ENCODE measurements around the gene ITGA2B.
A peak's percentile ranks its signal among the peaks of the same experiment; 100 is the strongest.
"Not testable (repeated sequence)": the region's sequence is repeated elsewhere in the genome, so short reads cannot be mapped to it uniquely, and the experiment has no call there.

ITGA2B gene

DNA sequence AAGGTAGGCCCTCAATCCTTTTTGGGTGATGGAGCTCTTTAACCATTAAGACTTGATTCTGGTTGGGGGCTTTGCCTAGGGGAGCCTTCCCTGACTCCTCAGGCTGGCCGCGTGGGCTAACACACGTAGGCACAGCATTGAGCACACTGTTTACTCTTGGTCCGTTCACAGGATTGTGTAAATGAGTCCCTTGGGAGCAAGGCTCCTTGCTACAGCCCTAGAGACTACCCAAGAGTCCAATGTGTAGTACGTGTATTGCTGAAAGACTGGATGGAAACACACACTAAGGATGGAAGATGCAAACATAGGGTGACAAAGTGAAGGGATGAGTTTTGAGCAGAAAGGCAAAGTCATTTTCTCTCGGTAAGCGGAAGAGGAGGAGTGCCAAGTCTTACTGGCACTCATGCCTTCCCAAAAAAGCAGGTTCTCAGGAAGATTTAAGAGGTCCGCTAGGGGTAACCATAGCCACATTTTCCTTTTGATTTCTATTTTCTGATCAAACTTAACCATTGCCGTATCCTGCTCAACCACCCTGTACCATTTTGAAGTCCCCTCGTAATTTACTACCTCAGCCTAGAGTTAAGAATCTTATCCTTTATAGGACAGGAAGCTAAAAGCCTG lies 911 bp upstream of the ITGA2B start:
- no peak for DNase-seq (ENCODE audit: low read depth in 2 of 2)

DNA sequence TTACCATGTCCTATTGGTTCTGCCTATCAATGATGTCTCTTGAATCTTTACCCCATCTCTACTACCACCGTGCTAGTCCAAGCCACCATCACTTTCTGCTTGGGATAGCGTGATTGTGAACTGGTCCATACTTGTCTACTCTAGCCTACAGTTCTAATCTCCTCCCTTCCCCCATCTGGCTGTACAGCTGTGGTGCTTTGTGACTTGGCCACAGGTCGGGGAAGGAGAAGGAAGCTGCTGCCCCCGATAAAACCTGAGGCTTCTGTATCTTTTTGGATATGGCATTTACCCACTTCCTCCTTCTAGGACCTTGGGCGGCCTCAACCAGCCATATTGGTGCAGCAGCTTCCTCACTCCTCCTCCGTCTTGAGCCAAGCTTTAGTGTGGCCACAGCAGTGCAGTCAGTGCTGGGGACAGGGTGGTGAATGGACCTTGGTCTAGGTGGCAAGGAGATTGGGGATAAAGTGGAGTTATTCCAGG lies 314 bp upstream of the ITGA2B start:
- no peak for DNase-seq (ENCODE audit: low read depth in 2 of 2)

DNA sequence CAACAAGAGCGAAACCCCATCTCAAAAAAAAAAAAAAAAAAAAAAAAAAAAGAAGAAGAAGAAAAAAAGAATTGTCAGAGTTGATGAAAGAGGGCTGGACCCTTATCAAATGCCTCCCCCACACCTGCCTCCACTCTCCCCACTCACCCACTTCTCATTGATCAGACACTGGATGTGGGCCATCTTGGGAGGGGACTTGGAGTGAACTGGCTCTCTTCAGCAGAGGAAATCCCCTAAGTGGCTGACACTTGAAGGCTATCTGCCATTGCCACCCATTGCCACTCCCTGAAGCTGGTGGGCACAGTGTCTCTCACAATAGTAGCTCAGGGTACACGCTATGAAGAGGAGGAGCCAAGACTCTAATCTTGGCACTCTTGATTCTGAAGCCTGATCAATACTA lies 1.6 kb downstream of the ITGA2B start:
- DNase-seq (ENCODE audit: low read depth in 2 of 2): no peak

DNA sequence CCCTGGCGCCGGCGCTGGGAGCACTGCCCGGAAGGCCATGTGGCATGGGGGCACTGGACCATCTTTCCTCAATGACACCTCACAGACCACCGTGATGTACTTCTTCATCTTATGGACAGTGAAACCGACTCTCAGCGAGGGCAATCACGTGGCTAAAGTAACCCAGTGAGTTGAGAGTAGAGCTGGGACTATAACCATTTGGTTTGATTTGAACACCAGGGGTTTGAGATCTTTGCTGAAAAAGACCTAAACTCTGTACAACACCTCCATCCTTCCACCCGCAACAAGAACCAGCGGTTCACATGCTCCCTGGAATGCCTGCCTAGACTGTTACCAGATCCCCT lies 3.3 kb downstream of the ITGA2B start:
- DNase-seq (ENCODE audit: low read depth in 2 of 2): no peak

DNA sequence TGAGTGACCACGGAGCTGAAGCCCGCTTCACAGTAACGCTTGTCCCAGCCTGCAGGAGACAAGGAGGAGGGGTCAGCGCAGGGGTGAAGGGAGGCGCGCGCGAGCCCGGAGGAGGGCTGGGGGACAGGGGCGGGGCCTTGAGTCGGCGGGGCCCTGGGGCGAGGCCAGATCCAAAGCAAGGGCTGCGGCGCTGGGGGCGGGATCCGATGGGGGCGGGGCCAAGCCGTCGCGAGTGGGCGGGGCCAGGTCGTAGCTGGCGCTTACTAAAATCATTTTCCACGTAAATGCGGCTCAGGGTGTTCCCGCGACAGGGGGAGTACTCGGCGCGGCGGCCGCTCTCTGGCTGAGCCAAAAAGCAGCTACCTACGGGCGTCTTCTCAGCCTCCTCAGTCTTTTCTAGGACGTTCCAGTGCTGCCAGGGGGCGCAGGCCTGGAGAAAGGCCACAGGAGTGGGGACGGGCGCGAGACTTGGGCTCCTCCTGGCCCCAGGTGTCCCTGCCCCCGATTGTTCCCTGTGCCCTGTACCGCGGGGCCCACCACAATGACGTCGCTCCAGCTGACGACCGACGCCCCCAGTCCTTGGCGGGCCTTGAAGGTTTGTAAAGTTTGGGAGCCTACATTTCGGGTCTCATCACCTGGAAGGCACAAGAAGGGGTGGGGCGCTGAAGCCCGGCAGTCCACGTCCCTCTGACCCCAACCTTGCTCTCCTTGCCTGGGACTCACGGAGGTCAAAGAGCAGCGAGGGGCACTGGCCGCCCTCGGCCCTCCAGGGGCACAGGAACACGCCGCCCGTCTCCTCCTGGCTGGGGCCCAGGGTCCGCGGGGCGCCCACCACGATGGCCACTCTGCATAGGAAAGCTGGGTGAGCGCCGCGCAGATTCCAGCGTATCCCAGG lies 3.9 kb downstream of the ITGA2B start:
- peak; percentile 62 to 72 for DNase-seq (ENCODE audit: low read depth in 2 of 2)

DNA sequence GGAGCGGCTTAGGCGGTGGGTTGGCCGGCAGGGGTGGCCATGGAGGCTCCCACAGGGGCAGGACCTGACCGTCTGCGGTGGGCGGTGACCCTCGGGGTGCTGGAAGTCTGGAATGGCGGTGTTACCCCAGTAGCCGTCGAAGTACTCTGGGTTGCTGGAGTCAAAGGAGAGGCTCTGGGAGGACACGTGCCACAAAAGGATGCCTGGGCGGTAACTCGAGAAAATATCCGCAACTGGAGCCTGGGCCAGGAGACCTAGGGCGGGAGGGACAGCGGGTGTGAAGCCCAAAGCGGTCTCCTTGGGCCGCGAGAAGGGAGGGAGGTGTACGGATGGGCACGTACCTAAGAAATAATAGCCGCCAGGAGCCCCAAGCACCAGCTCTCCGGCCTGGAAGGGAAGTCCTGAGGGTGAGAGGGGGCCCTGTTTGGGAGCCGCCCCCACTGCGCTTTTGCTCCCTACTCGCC lies 4.6 kb downstream of the ITGA2B start:
- DNase-seq (ENCODE audit: low read depth in 2 of 2): no peak

DNA sequence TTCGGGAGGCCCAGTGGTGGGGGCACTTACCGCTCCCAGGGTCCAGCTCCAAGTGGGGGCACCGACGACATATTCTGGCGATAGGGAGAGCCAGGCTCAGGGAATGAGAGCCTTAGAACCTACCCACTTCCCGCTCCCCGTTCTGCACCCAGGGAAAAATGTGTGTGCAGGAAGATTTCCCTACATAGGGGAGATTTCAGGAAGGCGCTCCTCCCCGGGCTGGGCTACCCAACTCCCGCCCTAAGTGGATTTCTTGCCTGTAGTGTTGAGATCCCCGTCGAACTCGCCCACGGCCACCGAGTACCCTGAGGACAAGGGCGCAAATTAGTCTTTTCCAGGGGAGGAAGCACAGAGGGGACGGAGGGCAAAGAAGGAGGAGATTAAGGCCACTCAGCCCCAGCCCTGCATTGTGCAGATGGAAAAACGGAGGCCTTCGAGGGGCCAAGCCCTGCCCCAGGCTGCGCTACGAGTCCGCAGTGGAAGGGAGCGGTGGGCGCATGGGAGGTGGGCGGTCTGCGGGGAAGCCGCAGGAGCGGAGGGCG lies 5.1 kb downstream of the ITGA2B start:
- no peak for DNase-seq (ENCODE audit: low read depth in 2 of 2)

DNA sequence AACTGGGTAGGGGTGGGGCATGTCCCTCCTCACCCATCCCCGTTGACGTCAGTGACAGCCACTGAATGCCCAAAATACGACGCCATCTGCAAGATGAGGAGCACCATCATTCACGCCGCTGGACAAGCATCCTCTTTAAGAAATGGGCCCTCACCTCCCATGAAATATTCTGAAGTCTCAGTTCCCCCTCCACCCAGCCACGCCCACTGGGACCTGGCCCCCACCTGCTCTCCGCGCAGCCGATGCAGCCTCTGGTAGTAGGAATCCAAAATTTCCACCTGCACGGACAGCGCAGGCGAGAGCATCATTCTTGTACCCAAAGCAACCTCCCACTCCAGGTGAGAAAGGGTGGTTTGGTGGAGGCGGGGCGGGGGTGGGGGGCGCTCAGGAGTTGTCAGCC lies 5.6 kb downstream of the ITGA2B start:
- DNase-seq (ENCODE audit: low read depth in 2 of 2): no peak

DNA sequence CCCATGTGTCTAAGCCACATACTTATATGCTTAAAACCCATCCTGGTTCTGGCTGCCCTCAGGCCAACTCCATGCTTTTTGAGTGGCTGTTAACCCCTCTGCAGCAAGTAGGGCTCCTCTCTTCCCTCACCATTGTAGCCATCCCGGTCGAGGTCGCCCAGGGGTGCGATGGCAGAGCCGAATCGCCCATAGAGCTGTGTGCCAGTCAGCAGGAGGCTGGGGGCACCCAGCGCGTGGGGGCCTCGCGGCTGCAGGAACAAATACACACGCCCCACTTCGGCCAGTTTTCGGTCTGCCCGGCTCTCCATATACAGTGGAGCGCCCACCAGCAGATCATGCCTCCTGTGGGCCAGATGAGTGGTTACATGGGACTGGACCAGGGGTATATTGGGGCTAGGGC lies 6.1 kb downstream of the ITGA2B start:
- no peak for DNase-seq (ENCODE audit: low read depth in 2 of 2)

DNA sequence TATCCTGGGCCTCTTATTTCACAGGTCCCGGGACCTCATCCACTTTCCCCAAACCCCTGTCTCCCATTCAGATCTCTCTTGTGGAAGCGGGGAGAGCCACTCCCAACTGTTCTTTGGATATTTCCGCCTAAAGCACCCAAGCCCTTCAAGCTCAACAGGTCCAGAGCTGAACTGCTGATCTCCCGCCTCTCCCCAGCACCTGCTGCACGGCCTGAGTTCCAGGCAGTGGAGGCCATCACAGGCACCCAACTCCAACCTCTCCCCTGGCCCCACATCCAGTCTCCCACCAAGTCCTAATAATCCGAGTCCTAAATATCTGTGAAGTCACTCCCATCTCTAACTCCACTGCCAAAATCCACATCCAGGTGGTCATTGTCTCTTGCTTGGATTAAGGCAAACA lies 6.5 kb downstream of the ITGA2B start:
- no peak for DNase-seq (ENCODE audit: low read depth in 2 of 2)

DNA sequence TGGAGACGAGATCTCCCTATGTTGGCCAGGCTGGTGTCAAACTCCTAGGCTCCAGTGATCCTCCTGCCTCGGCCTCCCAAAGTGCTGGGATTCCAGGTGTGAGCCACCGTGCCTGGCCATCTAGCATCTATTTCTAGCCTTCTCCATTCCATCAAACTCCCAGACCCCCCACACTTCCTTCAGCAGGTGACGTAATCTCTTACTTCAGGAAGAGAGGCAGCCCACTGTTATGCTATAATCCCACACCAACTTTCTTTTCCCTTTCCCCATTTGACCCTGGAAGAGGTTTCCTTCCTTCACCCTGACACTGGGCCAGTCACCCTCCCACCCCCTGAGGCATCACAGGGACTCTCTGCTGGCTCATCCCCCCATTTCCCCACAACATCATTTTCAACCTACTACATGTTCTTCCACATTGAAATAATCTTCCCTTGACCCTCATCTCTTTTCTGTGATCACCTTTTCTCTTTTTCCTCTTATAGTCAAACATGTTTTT lies 7.6 kb downstream of the ITGA2B start:
- no peak for DNase-seq (ENCODE audit: low read depth in 2 of 2)

DNA sequence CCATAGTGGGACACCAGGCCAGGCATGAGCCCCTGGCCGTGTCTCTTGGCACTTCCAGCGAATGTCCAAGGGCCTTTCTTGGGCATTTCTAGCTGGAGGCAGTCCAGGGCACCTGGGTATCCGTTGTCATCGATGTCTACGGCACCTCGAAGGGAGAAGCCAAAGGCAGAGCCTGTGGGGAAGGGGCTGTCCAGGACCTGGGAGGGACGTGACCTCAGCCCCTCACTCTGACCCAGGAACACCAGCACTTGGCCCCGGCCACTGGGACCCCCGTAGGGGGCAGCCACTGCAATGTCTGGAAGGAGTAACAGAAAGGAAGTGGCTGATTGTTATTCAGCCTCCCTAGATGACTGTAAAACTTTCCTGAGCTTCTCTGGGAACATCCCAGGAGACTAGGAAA lies 8.7 kb downstream of the ITGA2B start:
- no peak for DNase-seq (ENCODE audit: low read depth in 2 of 2)

DNA sequence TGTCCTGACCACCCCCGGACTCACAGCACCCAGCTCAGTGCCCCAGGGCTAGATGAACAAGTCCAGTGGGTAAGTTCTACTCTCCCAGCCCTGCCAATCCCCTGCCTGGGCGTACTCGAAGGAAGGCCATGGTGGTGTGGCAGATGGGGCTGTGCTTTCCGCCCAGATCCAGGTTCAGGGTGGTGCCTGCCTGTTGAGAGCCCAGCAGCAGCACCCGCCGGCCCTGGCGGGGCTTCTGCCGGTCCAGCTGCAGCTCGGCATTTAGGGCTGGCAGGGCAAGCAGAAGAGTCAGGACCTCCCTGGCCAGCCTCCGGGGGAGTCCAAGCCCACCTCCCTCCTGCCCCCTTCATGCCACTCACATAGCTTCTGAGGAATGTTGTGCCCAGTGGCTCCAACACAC lies 9.6 kb downstream of the ITGA2B start:
- DNase-seq (ENCODE audit: low read depth in 2 of 2): no peak

DNA sequence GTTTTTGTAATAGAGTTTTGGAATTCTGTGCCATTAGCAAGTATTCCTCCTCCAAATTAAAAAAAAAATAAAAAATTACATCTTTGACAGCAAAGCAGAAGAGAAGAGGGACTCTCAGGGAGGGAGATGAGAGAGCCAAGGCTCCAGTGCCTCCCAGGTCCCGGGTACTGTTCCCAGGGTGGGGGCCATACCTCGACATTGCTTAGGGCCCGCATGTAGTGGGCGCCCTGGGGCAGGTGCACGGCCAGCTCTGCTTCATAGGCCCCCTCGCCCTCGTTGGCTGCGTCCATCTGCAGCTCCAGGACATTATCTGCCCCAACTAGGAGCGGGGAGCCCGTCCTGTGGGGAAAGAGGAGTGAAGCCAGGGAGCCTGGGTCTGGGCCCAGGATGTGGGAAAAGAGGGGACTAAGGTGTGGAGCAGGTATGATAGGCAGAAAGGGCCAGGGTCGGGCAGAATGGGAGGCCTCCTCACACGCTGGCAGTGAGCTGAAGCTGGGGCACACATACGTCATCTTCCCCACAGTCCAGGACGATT lies 11.2 kb downstream of the ITGA2B start:
- DNase-seq (ENCODE audit: low read depth in 2 of 2): no peak

DNA sequence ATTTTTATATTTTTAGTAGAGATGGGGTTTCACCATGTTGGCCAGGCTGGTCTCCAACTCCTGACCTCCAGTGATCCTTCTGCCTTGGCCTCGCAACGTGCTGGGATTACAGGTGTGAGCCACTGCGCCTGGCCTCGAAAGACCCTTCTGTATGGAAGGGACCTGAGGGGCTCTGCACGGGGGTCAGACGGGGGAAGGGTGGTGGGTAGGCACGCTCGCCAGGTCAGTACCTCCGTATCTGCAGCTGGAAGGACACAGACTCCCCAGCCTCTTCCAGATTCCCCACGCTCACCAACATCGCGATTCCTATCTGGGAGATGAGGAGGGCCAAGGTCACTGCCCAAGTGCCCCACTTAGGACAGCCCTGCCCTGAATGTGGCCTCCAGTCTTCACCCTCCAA lies 12.7 kb downstream of the ITGA2B start:
- no peak for DNase-seq (ENCODE audit: low read depth in 2 of 2)

DNA sequence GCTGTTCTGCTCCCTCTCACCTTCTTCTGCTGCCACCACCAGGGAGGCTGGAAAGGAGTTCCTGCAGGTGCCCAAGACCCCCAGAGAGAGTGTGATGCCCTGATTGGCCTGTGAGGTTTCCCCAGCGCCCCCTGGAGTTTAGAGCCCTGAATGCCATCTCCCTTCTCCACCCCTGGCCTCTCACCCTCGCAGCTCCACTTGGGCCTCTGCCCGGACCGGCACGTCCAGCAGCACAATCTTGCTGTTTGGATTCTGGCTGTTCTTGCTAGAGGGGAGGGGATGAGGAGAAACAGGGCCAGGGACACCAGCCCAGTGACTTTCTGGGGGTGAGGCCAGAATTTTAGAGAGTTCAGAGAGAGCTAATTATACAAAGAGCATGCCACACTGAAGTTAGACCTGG lies 13.3 kb downstream of the ITGA2B start:
- no peak for DNase-seq (ENCODE audit: low read depth in 2 of 2)

DNA sequence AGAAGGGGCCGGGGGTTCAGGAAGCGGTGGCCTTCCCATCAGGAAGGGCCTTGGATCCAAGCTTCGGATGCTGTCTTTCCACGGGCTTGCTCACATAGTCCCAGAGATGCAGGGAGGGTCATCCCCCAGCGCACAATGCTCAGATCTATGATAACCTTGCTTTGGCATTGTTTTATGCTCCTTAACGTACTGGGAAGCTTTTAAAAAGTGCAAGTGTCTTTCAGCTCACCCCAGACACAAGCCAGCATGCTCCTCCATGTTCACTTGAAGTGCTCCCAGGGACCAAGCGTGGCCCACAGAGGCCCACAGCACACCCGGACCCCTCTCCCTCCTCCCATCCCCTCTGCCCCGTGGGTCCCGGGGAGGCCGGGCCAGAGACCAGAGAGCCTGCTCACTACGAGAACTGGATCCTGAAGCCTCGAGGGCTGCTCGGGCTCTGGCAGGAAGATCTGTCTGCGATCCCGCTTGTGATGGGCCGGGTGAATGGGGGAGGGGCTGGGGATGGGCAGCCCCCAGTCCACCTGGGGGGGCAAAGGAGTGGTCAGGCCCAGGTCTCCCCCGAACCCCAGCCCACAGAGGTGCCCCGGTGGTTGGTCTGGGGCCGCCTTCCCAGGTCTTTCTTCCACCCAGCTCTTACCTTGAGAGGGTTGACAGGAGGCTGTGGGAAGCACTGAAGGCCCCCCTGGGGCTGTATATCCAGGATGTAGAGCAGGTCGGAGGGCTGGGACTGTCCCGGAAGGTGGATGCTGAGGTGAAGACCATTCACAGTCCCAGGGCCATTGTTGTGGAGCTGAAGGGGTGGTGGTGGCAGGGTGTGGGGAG lies 14.0 kb downstream of the ITGA2B start:
- DNase-seq (ENCODE audit: low read depth in 2 of 2): no peak

DNA sequence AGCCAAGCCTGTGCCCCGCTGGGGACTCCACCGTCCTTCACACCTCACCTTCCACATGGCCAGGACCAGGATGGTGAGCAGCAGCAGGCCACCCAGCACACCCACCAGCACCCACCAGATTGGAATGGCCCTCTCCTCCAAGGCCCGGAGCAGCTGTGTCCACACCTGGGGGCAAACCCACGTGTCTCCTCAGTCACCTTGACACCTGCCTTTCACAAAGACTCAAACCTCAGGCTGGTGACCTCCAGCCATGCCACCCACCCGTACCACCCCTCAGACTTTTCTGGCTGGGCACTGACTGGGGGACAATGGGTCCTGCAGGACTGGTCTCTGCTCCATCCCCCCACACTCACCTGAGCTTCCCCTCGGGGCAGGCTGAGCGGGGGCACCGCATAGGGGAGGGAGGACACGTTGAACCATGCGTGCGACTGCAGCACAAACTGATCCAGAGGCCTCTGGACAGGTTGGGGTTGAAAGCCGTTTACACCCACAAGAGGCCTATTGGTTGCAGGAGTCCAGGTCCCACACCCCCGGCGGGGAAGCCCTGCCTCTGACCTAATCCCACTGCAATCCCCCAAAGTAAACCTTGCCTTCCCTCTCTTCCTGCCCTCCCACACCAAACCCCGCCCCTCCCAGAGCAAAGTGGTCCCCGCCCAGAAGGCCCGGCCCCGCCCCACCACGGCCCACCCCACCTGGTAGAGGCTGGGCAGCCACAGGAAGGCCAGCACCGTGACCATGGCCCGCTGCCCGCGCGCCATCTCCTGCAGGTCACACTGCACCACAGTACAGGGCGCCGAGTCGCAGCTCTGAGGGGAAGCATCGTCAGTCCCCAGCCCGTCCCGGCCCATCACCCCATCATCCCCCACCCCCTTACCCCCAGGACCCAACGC lies 14.9 kb downstream of the ITGA2B start:
- no peak for DNase-seq (ENCODE audit: low read depth in 2 of 2)

DNA sequence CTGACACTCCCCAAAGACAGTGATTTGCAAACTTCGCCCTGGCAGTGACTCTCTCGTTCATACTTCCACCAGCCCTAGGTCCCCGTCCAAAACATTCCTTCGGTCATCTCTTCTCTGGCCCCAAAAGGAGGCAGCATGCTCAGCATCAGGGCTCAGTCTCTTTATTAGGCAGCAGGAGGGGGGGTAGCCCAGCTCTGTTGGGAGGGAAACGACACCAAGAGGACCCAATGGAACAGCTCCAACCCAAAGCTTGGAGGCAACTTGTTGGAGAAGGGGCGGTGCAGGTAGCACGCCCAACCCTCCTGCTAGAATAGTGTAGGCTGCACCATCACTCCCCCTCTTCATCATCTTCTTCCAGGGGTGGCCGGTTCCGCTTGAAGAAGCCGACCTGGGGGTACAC lies 17.4 kb downstream of the ITGA2B start:
- DNase-seq (ENCODE audit: low read depth in 2 of 2): no peak

DNA sequence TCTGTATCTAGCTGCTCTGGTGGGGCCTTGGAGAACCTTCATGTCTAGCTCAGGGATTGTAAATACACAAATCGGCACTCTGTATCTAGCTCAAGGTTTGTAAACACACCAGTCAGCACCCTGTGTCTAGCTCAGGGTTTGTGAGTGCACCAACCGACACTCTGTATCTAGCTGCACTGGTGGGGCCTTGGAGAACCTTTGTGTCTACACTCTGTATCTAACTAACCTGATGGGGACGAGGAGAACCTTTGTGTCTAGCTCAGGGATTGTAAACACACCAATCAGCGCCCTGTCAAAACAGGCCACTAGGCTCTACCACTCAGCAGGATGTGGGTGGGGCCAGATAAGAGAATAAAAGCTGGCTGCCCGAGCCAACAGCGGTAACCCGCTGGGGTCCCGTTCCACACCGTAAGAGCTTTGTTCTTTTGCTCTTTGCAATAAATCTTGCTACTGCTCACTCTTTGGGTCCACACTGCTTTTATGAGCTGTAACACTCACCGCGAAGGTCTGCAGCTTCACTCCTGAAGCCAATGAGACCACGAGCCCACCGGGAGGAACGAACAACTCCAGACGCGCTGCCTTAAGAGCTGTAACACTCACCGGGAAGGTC lies 19.9 kb downstream of the ITGA2B start:
- DNase-seq (ENCODE audit: low read depth in 2 of 2): not testable (repeated sequence)
